ENCODE data around the gene TMED7.
A peak's percentile ranks its signal among the peaks of the same experiment; 100 is the strongest.
"Not testable (repeated sequence)": the region's sequence is repeated elsewhere in the genome, so short reads cannot be mapped to it uniquely, and the experiment has no call there.

TMED7 gene

GRCh38 chr5:115625579-115626444, at the start of gene TMED7:
Gene TMED7, minus strand, starts transcription at chr5:115626036. Its CDS starts 244 bp downstream, at chr5:115625792.
- peak; percentile 95 for DNase-seq (ENCODE audit: low spot score)

- not testable (repeated sequence) for DNase-seq (ENCODE audit: low spot score)
These were observed 48.9 kb upstream of the TMED7 start for GRCh38 chr5:115674782-115675181.

DNA sequence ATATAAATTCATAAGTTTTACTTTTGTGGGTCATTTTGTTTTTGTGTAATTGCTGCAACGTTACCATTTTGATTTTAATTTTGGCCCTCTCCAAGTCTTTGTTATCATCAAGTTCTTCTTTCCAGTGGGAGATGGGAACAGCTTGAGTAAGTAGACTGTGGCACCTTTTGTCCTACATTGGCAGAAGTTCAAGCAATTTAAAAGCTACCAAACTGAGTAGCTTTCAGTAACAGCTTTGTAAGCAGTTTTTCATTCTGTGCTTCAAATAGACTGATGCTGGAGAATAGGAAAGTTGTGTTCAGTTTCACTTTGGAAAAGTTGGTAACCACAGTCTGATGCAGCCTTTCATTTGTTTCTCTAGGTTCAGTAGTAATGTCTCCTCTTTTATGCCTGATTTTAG, 47.8 kb upstream of the TMED7 start:
- no peak for DNase-seq (ENCODE audit: low spot score)

GRCh38 chr5:115671939-115672338, 46.1 kb upstream of the TMED7 start:
- DNase-seq (ENCODE audit: low spot score) = no peak

DNA sequence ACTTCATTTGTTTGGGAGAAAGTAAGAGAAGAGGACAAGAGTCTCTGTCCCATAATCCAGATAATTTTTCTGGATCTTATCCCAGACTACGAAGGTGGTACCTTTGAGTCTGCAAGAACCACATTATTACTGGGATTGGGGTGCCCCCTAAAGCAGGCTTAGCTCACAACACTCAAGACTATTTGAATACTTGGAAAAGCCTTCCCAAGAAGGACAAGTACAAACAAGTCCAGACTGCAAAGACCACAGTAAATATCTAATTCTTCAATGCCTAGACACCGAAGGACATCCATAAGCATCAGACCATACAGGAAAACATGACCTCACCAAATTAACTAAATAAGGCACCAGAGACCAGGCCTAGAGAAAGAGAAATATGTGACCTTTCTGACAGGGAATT, 40.2 kb upstream of the TMED7 start:
- no peak for DNase-seq (ENCODE audit: low spot score)

DNA sequence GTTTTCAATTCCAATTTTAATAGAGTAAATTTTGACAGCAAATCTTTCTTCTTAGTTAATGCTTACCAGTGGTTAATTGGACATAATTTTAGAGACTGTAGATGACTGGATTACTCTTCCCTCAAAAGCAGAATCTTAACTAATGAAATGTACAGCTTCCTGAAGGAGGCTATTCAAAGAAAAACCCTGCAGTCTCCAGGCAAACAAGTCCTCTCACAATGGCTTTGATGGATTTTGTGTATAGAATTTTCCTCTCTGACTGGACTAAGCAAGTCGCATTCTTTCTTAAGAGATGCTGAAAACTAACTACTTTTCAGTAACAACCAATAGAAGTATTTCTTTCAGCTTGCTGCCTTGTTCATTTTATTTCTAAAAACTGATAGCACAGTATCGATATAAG, 35.7 kb upstream of the TMED7 start:
- no peak for DNase-seq (ENCODE audit: low spot score)

DNA sequence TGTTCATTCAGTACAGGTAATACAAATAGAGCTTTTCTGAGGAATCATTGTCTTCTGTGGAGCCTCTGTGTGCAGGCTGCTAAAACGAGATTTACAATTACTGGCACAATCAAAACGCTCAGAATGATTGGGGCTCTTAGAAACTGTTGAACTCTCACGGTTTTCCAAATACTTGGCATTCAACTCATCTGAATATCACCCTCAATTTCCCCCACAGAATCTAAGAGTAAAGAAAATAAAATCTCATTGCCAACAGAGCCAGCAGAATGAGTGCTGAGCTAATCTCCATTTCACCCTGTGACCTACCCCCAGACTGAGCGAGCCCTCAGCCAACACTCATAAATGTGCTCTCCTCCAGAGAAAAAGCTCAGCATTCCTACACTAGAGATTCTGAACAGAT, 35.3 kb upstream of the TMED7 start:
- DNase-seq (ENCODE audit: low spot score) = no peak

DNA sequence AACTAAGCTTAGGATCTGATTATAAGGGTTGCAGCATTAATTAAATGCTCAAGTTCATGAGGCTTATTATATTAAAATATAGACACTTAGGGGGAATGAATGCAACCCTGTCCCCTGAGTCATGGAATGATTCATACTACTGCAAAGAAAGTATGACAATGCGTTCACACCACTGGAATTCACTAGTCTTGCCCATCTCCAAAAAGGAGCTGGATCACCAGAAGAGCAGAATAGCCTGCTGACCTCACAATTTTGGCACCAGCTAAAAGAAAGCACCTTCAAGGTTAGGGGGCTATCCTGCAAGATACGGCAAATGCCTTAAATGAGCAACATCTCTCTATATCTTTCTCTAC, 32.0 kb upstream of the TMED7 start:
- no peak for DNase-seq (ENCODE audit: low spot score)

GRCh38 chr5:115657125-115657880, 31.5 kb upstream of the TMED7 start:
- no peak for DNase-seq (ENCODE audit: low spot score)

DNA sequence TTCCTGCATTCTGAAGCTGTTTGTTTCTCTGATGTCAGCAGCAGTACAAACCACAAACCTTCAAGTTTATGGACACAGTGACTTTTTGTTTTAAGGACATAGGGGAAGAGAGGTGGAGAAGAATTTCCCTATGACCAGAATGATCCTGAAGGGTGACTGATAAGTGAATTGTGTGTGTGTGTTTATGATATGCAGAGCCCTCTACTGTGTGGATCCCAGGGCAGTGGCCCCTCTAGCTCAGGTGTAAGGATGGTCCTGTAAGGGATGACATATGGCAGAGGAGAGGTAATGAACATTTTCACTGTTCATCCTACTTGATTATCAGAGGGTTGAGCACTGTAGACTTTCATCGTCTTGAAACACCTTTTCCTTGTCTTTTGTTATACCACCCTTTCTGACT, 30.6 kb upstream of the TMED7 start:
- DNase-seq (ENCODE audit: low spot score) = no peak

DNA sequence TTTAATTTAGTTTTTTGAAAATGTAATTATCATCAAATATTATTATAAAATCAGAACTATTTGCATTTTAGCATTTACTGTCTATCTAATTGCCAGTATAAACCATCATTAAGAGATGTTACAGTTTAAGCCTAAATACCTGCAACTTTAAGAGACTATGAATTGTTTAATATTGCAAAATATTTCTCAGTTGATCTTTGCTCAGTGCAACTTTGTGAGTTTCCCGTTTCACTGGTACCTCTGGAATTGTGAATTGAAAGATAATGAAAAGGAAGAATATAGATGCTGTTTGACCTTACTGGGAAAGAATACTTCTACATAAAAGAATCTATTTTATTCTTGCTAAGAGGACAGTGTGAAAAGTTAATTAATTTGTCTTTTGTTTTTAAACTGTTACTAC, 30.2 kb upstream of the TMED7 start:
- DNase-seq (ENCODE audit: low spot score) = no peak

- no peak for DNase-seq (ENCODE audit: low spot score)
These were observed 23.7 kb upstream of the TMED7 start for GRCh38 chr5:115649541-115649940.

- no peak for DNase-seq (ENCODE audit: low spot score)
These were observed 22.2 kb upstream of the TMED7 start for GRCh38 chr5:115648056-115648455.

GRCh38 chr5:115645386-115645785, 19.6 kb upstream of the TMED7 start:
- DNase-seq (ENCODE audit: low spot score) = not testable (repeated sequence)

DNA sequence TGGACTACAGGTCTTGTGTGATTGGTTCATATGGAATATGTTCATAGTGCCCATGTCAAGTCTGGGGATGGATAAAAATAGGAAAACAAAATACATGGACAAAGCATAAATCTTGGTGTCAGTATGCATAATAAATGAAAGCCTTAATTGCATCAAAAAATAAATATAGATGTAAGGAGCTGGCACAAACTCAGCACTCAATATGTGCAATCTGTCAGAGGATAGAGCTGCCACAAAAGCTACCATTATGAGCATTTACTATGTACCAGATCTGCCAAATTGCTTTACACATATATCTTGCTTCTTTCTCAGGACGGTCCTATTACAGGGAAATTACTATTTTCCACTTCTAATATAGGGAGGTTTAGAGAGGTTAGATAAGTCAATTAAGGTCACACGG, 18.2 kb upstream of the TMED7 start:
- no peak for DNase-seq (ENCODE audit: low spot score)

DNA sequence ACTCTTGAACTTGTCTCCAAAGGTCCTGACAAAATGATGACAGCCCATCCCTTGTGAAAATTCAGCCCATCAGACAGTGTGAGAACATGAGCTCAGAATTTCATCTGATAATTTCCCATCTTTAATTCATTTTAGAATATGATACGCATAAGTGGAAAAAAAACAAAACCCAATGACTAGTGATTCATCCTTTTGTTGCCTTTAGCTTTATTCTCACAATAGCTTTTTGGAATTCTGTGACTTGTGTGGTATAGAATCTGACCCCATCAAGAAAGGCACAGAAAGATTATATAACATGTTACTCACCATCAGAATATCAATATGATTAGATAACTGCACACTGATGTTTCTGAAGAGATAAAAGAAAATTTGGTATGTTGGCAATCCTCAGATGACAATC, 16.1 kb upstream of the TMED7 start:
- DNase-seq (ENCODE audit: low spot score) = no peak

DNA sequence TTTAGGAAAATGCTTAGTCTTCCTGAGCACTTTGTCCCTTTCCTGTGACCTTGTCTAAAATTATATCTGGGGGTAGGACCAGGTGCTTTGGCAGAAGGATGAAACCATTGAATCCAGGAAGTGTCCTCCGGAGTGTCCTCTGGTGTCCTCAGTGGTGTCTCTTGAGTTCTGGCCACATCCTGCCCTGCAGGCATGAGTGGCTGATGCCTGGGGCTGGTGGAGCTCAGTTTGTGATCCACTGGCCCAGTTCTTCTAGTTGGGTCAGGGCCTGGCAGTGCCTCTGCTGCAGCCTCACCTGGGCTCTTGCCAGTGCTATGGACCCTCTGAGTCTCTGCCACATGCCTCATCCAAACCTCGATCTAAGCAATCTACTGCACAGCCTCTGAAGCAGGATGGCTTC, 14.4 kb upstream of the TMED7 start:
- no peak for DNase-seq (ENCODE audit: low spot score)

DNA sequence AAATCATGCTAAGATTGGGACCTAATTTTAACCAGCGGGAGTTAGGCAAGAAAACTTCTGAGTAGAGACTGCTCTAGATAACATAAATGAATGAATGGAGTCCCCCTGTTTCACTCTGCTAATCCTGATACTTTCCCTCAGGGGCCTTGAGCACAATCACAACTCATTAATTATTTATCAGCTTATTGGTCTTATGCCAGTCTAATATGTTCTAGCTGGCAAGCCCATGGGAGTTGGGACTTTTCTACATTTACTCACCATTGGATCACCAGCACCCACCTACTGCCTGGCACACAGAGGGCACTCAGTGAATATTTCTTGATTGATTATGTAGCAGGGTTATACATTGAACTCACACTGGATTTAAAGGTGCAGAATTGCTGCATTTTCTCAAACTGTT, 13.5 kb upstream of the TMED7 start:
- peak; percentile 62 for DNase-seq (ENCODE audit: low spot score)

GRCh38 chr5:115637507-115637906, 11.7 kb upstream of the TMED7 start:
- no peak for DNase-seq (ENCODE audit: low spot score)

DNA sequence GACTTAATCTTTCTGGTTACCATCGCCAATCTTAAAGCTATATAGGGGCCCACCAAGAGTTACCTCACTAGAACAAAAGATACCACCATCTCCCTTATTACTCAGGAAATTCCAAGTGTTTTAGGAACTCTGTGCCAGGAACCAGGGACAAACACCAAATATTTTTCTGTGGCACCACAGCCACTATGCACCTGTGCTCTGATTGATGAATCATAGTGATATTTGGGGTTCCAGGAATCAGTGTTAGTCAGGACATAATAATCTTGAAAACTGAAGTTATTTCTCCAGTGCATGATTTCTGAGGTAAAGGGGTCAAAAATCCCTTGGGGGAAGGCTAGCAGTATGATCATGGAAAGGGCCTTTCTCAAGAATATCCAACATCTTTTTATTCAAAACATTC, 10.2 kb upstream of the TMED7 start:
- no peak for DNase-seq (ENCODE audit: low spot score)

DNA sequence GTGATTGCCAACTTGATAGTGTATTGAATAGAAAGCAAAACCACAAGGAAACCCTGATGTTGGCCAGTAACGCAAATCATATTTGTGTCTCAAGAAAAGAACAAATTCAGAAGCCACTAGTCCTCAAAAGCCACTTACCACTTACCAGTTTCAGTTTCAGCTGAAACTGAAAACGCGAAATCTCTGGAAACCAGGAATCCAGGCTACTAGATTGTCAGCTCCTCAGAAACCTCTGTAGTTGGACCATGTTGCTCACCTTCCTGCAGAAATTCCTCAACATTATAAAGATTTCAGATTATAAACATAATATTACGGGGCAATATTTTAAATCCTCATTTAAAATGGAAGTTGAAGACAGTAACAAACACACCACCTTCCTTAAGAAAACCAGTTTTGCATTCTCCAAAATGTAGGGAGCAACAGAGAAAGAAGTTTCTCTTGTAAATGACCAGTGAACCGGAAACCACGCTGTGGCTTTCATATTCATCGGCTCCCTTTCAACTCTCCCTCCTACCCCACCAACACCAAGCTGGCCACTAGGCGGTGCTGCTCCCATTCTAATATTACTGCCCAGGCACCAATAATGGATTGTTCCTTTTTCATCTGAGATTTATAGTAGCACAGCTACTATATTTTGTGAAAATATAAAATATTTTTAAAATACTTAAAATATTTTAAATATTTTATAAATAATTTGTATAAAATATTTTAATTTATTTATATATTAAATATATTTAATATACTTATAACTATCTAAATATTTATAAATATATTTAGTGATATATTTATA, 8.7 kb upstream of the TMED7 start:
- peak; percentile 77 for DNase-seq (ENCODE audit: low spot score)

GRCh38 chr5:115629903-115630302, 4.1 kb upstream of the TMED7 start:
- DNase-seq (ENCODE audit: low spot score) = no peak

Data from D341Med (cell line).